OCI-LY1 (cell line): ENCODE results near the gene AVPI1.

Source experiments
- H2AFZ ChIP-seq: fragments of 200-600 bp; sonication (generic), shearing (Covaris generic); 2 replicates; pipeline ENCODE4 v1.6.0; 2014; ENCODE audit warnings: antibody characterized with exemption, mild to moderate bottlenecking, low read length
- H3F3A ChIP-seq: fragments of 200-600 bp; sonication (generic), shearing (Covaris generic); 2 replicates; pipeline ENCODE4 v1.6.0; 2014; ENCODE audit warnings: mild to moderate bottlenecking, antibody characterized with exemption, low read length, moderate library complexity; ENCODE audit not compliant: insufficient read depth
- H3K27ac ChIP-seq: fragments of 200-600 bp; sonication (generic); 2 replicates; pipeline ENCODE4 v1.5.1; 2014; ENCODE audit warnings: low read length, mixed run types, mild to moderate bottlenecking, low read depth; ENCODE audit not compliant: poor library complexity, severe bottlenecking
- H3K27me3 ChIP-seq: fragments of 200-600 bp; sonication (generic); 2 replicates; pipeline ENCODE4 v1.6.0; 2014; ENCODE audit warnings: antibody characterized with exemption, mild to moderate bottlenecking, low read length, moderate library complexity; ENCODE audit not compliant: insufficient read depth
- H3K36me3 ChIP-seq: fragments of 200-600 bp; sonication (generic); 2 replicates; pipeline ENCODE4 v1.6.1; 2014; ENCODE audit warnings: mild to moderate bottlenecking, antibody characterized with exemption, low read length, moderate library complexity, mixed read lengths; ENCODE audit not compliant: insufficient read depth
- H3K4me1 ChIP-seq: fragments of 200-600 bp; sonication (generic); 2 replicates; pipeline ENCODE4 v1.5.1; 2014; ENCODE audit warnings: mild to moderate bottlenecking, low read length, moderate library complexity; ENCODE audit not compliant: insufficient read depth, severe bottlenecking
- H3K4me2 ChIP-seq: fragments of 200-600 bp; sonication (generic), shearing (Covaris generic); 2 replicates; pipeline ENCODE4 v1.6.1; 2014; ENCODE audit warnings: low read length
- H3K4me3 ChIP-seq: fragments of 200-600 bp; sonication (generic); 2 replicates; pipeline ENCODE4 v1.5.1; 2014; ENCODE audit warnings: low read length, low read depth, mild to moderate bottlenecking, mixed read lengths; ENCODE audit not compliant: poor library complexity, severe bottlenecking
- H3K79me2 ChIP-seq: fragments of 200-600 bp; shearing (Covaris generic); 2 replicates; pipeline ENCODE4 v1.6.1; 2016; ENCODE audit warnings: mixed run types, low read length, mixed read lengths; ENCODE audit not compliant: insufficient read depth
- H3K9ac ChIP-seq: fragments of 200-600 bp; sonication (generic), shearing (Covaris generic); 2 replicates; pipeline ENCODE4 v1.6.1; 2014; ENCODE audit warnings: mild to moderate bottlenecking, low read length, mixed read lengths
- H3K9me2 ChIP-seq: fragments of 200-600 bp; sonication (generic), shearing (Covaris generic); 2 replicates; pipeline ENCODE4 v1.6.1; 2014; ENCODE audit warnings: low read depth, mild to moderate bottlenecking, low read length, mixed read lengths
- H3K9me3 ChIP-seq: fragments of 200-600 bp; shearing (Covaris generic); 2 replicates; pipeline ENCODE4 v1.6.1; 2014; ENCODE audit warnings: low read length, mixed read lengths
- H4K20me1 ChIP-seq: fragments of 200-600 bp; sonication (generic), shearing (Covaris generic); 2 replicates; pipeline ENCODE4 v1.6.0; 2016; ENCODE audit warnings: mild to moderate bottlenecking, low read length; ENCODE audit not compliant: insufficient read depth
- CTCF ChIP-seq: fragments of 200-600 bp; sonication (generic), shearing (Covaris generic); IDR thresholded peaks from 2 replicates; pipeline ENCODE4 v1.5.1; 2017; ENCODE audit warnings: mild to moderate bottlenecking, antibody characterized with exemption, low read length, moderate library complexity, mixed read lengths
- EZH2 ChIP-seq: fragments of 200-600 bp; sonication (generic), shearing (Covaris generic); IDR thresholded peaks from 2 replicates; pipeline ENCODE4 v1.8.0; 2017; ENCODE audit warnings: borderline replicate concordance, mixed run types, mild to moderate bottlenecking, antibody characterized with exemption, low read length, moderate library complexity, mixed read lengths

AVPI1 gene

GRCh38 chr10:97690133-97690532, 3.1 kb upstream of the AVPI1 start:
- Histone ChIP-seq H3K4me2 (no peak overlapping the region), H3K79me2 (no peaks in the 10 kb centered on the region), H3K27me3 (no peaks in the 10 kb centered on the region), H2AFZ (no peak overlapping the region), H3K4me1 (peaks cover 7% of the 10 kb centered on the region), H3K36me3 (no peaks in the 10 kb centered on the region), H3K27ac (no peak overlapping the region), H3K4me3 (no peak overlapping the region), H3F3A (no peaks in the 10 kb centered on the region), H3K9ac (no peak overlapping the region), H3K9me2 (no peaks in the 10 kb centered on the region), H3K9me3 (no peaks in the 10 kb centered on the region), H4K20me1 (no peaks in the 10 kb centered on the region)
- TF ChIP-seq EZH2 (no peak), CTCF (no peak)

DNA sequence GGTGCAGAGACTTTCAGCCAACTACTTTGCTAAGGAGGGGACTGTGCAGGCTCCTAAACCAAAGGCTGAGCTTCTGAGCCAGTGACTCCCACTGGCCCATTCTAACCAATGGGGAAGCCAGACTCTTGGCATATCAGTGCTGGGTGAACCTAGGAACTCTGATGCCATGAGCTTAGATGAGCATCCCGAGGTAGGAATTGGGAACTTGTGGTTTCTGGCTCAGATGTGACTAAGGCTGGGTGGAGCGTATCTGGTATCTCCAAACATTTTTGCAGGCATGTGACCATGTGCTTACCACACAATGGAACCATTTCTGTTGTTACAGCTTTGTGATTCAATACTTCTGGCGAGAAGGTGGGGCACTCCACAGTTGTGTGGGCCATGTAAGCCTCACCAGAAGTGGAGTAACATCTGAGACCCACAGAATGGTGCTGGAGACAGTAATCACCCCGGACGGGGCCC, 2.5 kb upstream of the AVPI1 start:
- Histone ChIP-seq H3K4me1 (peaks cover 7% of the 10 kb centered on the region), H4K20me1 (no peaks in the 10 kb centered on the region), H3K79me2 (no peaks in the 10 kb centered on the region), H3K9me3 (no peaks in the 10 kb centered on the region), H2AFZ (no peak overlapping the region), H3K4me3 (no peak overlapping the region), H3K27ac (no peak overlapping the region), H3F3A (no peaks in the 10 kb centered on the region), H3K4me2 (no peak overlapping the region), H3K9me2 (no peaks in the 10 kb centered on the region), H3K27me3 (no peaks in the 10 kb centered on the region), H3K36me3 (no peaks in the 10 kb centered on the region), H3K9ac (no peak overlapping the region)
- TF ChIP-seq CTCF (no peak), EZH2 (no peak)

DNA sequence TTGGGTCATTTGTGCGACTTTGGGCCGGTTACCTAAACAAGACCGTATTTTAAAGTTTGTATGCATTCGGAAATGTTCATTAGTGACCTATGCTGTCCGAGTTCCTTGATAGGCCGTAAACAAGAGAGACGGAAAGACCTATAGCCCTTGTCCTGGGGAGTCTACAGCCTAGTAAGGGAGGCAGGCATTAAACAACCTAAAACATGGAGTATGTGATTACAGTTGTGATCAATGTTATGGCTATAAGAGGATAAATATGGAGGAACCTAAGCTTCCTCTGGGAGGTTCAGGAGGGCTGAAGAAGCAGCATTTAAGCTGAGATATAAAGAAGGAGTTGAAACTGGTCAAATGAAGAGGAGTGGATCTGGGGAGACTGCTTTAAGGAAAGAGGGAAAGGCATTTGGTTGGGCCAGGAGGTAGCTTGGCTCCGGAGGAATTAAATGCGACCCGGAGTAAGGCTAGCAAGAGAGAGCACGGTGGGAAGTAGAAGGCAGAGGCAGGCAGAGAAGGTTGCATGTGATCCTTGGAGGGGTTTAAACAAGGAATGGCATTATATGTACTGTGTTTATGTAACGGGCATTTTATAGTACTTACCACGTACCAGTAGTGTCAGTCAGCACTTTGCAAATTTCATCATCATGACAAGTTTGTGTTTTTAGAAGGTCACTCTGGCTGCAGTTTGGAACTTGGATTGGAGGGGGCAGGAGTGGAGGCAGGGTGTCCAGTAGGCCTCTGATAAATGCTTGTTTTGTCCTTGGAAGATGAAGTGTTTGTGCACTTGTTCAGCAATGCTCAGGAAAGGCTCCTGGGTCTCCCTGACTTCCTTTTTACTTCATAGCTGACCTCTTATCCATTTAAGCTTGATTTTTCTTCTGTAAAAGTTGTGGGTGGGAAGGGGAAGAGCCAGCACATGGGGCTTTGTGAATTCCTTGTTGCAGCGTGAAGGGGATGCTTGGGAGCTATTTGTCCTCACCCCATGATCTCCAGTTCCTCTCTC, 1.0 kb upstream of the AVPI1 start:
- H3K27ac ChIP-seq, result no peak overlapping the region
- peak overlapping the region; percentile 59 for H3K4me2 ChIP-seq
- peak overlapping the region; percentile 55 for H3K4me3 ChIP-seq
- no peaks in the 10 kb centered on the region for H3K36me3 ChIP-seq
- H3K27me3 ChIP-seq, result no peaks in the 10 kb centered on the region
- H3K9me2 ChIP-seq, result no peaks in the 10 kb centered on the region
- no peaks in the 10 kb centered on the region for H3F3A ChIP-seq
- no peaks in the 10 kb centered on the region for H4K20me1 ChIP-seq
- H3K9me3 ChIP-seq, result no peaks in the 10 kb centered on the region
- no peak for TF ChIP-seq EZH2
- TF ChIP-seq CTCF, result no peak
- peaks cover 7% of the 10 kb centered on the region for H3K4me1 ChIP-seq
- H2AFZ ChIP-seq, result no peak overlapping the region
- no peaks in the 10 kb centered on the region for H3K79me2 ChIP-seq
- peak overlapping the region; percentile 24; the same call in 1 of the 2 replicates for H3K9ac ChIP-seq
